ENCODE measurements around the gene PIK3IP1. TPM values are rescaled to one million over a fixed set of nuclear protein-coding genes. Genes with fewer than 3 reads are reported as not detected.
A peak's percentile ranks its signal among the peaks of the same experiment; 100 is the strongest.

PIK3IP1 gene
- total RNA-seq, 1 donor from 2014 or later, result 20.3 TPM

- peaks cover 85% of the 10 kb centered on the region for H3K36me3 Mint-ChIP-seq (ENCODE audit: low read depth)
- H3K4me3 Mint-ChIP-seq, result no peak overlapping the region
- H3K27ac Mint-ChIP-seq, result peak overlapping the region; percentile 35
- peaks cover 52% of the 10 kb centered on the region for H3K4me1 Mint-ChIP-seq
- intact Hi-C loops (cut with micrococcal nuclease), result no loop called here
- POLR2A ChIA-PET, result interaction anchor here (0.6 to 1.0 kb wide), 2 partner anchors 41 to 48 kb away, joined by 3 to 4 read pairs; no protein-coding TSS in a partner anchor
- TF ChIP-seq CTCF (IDR thresholded peaks at IDR 0.05), result no peak
- ATAC-seq (ENCODE audit: low read depth), result no peak
- no peak for DNase-seq
- no peaks in the 10 kb centered on the region for H3K27me3 Mint-ChIP-seq
- CTCF ChIA-PET, result no interaction called here
- no peaks in the 10 kb centered on the region for H3K9me3 Mint-ChIP-seq
Measured at GRCh38 chr22:31339148-31339832, 47.0 kb upstream of the PIK3IP1 start.

- ATAC-seq (ENCODE audit: low read depth) (no peak), DNase-seq (no peak)
- H3K36me3 Mint-ChIP-seq (ENCODE audit: low read depth), result peaks cover 89% of the 10 kb centered on the region
- no peaks in the 10 kb centered on the region for H3K9me3 Mint-ChIP-seq
- H3K4me3 Mint-ChIP-seq, result no peak overlapping the region
- intact Hi-C loops (cut with micrococcal nuclease), result no loop called here
- peaks cover 31% of the 10 kb centered on the region for H3K4me1 Mint-ChIP-seq
- H3K27ac Mint-ChIP-seq, result no peak overlapping the region
- TF ChIP-seq CTCF (IDR thresholded peaks at IDR 0.05), result no peak
- no peaks in the 10 kb centered on the region for H3K27me3 Mint-ChIP-seq
- ChIA-PET CTCF (no interaction called here), POLR2A (interaction anchor here (0.6 to 1.5 kb wide), 4 partner anchors 9 to 730 kb away, joined by 3 to 5 read pairs (median 4); partner anchors contain the start of genes PATZ1 and TCN2)
Measured at GRCh38 chr22:31337178-31337577, 44.9 kb upstream of the PIK3IP1 start.

DNA sequence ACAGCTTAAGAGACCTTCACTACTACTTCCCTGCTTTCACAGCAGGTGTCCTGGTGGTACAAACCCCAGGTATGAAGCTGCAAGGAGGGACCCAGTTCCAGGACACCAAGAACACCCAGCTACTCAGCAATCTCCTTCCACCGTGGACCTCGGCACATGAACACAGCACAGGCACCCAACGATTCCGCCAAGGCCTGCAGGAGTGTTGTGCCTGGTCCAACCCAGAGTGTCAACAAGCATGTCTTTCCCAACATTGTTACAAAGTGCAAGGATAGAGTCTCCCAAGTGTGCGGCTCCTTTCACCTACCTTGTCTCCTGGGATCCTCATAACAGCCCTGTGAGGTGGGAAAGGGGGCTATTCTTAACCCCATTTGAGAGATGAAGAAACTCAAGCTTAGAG, 42.0 kb upstream of the PIK3IP1 start:
- DNase-seq, result no peak
- intact Hi-C loops (cut with micrococcal nuclease), result no loop called here
- Mint-ChIP-seq H3K9me3 (no peaks in the 10 kb centered on the region), H3K36me3 (ENCODE audit: low read depth) (peaks cover 89% of the 10 kb centered on the region), H3K4me1 (peaks cover 9% of the 10 kb centered on the region), H3K27me3 (no peaks in the 10 kb centered on the region), H3K27ac (no peak overlapping the region), H3K4me3 (no peak overlapping the region)
- no peak for ATAC-seq (ENCODE audit: low read depth)
- ChIA-PET CTCF (no interaction called here), POLR2A (no interaction called here)
- no peak for TF ChIP-seq CTCF (IDR thresholded peaks at IDR 0.05)

DNA sequence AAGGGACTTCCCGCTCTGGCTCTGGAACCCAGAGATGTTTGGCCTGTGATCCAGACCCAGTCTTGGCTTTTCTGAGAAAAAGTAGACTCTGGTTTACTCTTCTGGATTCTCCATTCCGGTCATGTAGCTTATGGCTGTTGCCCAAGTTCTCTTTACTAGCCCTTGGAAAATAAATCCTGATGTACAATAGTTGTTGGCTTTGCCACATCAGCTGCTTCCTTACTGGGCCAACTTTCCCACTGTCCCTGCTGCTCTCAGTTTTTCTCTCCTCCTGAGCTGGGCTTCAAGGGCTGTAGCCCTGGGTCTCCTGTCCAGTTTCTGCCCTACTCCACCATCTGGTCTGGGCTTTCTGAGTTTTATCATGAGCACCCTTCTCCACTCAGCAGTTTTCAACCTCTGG, 41.4 kb upstream of the PIK3IP1 start:
- no peak for TF ChIP-seq CTCF (IDR thresholded peaks at IDR 0.05)
- H3K36me3 Mint-ChIP-seq (ENCODE audit: low read depth), result peaks cover 90% of the 10 kb centered on the region
- H3K4me1 Mint-ChIP-seq, result peaks cover 6% of the 10 kb centered on the region
- H3K27ac Mint-ChIP-seq, result no peak overlapping the region
- H3K4me3 Mint-ChIP-seq, result no peak overlapping the region
- H3K27me3 Mint-ChIP-seq, result no peaks in the 10 kb centered on the region
- no peak for DNase-seq
- intact Hi-C loops (cut with micrococcal nuclease), result no loop called here
- ChIA-PET CTCF (no interaction called here), POLR2A (no interaction called here)
- H3K9me3 Mint-ChIP-seq, result no peaks in the 10 kb centered on the region
- no peak for ATAC-seq (ENCODE audit: low read depth)

GRCh38 chr22:31332886-31333285, 40.6 kb upstream of the PIK3IP1 start:
- intact Hi-C loops (cut with micrococcal nuclease), result no loop called here
- H3K4me3 Mint-ChIP-seq, result no peak overlapping the region
- H3K36me3 Mint-ChIP-seq (ENCODE audit: low read depth), result peaks cover 91% of the 10 kb centered on the region
- no peak overlapping the region for H3K27ac Mint-ChIP-seq
- ChIA-PET CTCF (no interaction called here), POLR2A (no interaction called here)
- ATAC-seq (ENCODE audit: low read depth), result no peak
- DNase-seq, result no peak
- H3K9me3 Mint-ChIP-seq, result no peaks in the 10 kb centered on the region
- no peak for TF ChIP-seq CTCF (IDR thresholded peaks at IDR 0.05)
- no peaks in the 10 kb centered on the region for H3K27me3 Mint-ChIP-seq
- H3K4me1 Mint-ChIP-seq, result peaks cover 2% of the 10 kb centered on the region

Data from activated B cell treated with CpG ODN at 0.5 μM for 24 hours (primary cell).